Panc1 (cell line): Measurements from ENCODE around the gene B4GALT6.

Source experiments
- CTCF ChIP-seq: fragments of 450-650 bp; IDR thresholded peaks from 2 replicates; pipeline ENCODE4 v1.5.1; 2017; ENCODE audit warnings: mild to moderate bottlenecking
- POLR2AphosphoS5 ChIP-seq: IDR thresholded peaks from 2 replicates; pipeline ENCODE4 v1.6.1; 2012; ENCODE audit warnings: mild to moderate bottlenecking, low read depth, low read length, moderate library complexity
- SIN3A ChIP-seq: IDR thresholded peaks from 2 replicates; pipeline ENCODE4 v1.6.1; 2012; ENCODE audit warnings: low read depth, mild to moderate bottlenecking, low read length, moderate library complexity, borderline replicate concordance; ENCODE audit not compliant: insufficient read depth

- no peak for TF ChIP-seq CTCF
- no peak for TF ChIP-seq POLR2AphosphoS5
- TF ChIP-seq SIN3A = no peak
These were observed 39.8 kb upstream of the B4GALT6 start for GRCh38 chr18:31723990-31724711.
